GM23338 (cell line): ENCODE results near the gene MALSU1. TPM values are rescaled to one million over a fixed set of nuclear protein-coding genes. Genes with fewer than 3 reads are reported as not detected.

ENCODE experiments used
- ATAC-seq: fragments of 200-7000 bp; cut with Tn5 transposase; 3 replicates; pipeline ENCODE4 v1.9.1; 2020
- DNase-seq: peaks from one replicate; pipeline ENCODE4 v3.0.0-alpha.2; 2015; ENCODE audit warnings: low spot score
- H2AFZ ChIP-seq: fragments of 200-600 bp; sonication (generic); 2 replicates; pipeline ENCODE4 v1.8.0; 2016; ENCODE audit warnings: antibody characterized with exemption, mild to moderate bottlenecking, moderate library complexity
- H3F3A ChIP-seq: fragments of 200-600 bp; sonication (generic); replicated peaks from 2 replicates; pipeline ENCODE4 v1.8.0; 2017; ENCODE audit warnings: antibody characterized with exemption, mixed run types, low read depth
- H3K27ac ChIP-seq: fragments of 200-600 bp; sonication (generic); 2 replicates; pipeline ENCODE4 v1.6.1; 2016; ENCODE audit warnings: low read depth
- H3K27me3 ChIP-seq: fragments of 200-600 bp; sonication (generic); 2 replicates; pipeline ENCODE4 v1.8.0; 2016; ENCODE audit warnings: mild to moderate bottlenecking, mixed run types, moderate library complexity; ENCODE audit not compliant: insufficient read depth
- H3K36me3 ChIP-seq: fragments of 200-600 bp; sonication (generic); 2 replicates; pipeline ENCODE4 v1.8.0; 2016; ENCODE audit warnings: mild to moderate bottlenecking; ENCODE audit not compliant: insufficient read depth
- H3K4me1 ChIP-seq: fragments of 200-600 bp; sonication (generic); 2 replicates; pipeline ENCODE4 v1.8.0; 2016; ENCODE audit warnings: mild to moderate bottlenecking, moderate library complexity; ENCODE audit not compliant: insufficient read depth
- H3K4me2 ChIP-seq: fragments of 200-600 bp; sonication (generic); 2 replicates; pipeline ENCODE4 v1.7.1; 2017; ENCODE audit warnings: mixed run types
- H3K4me3 ChIP-seq: fragments of 200-600 bp; sonication (generic); 2 replicates; pipeline ENCODE4 v1.6.1; 2016; ENCODE audit warnings: mixed run types
- H3K79me2 ChIP-seq: fragments of 200-600 bp; sonication (generic); replicated peaks from 2 replicates; pipeline ENCODE4 v1.8.0; 2017; ENCODE audit warnings: mild to moderate bottlenecking; ENCODE audit not compliant: insufficient read depth
- H3K9me2 ChIP-seq: fragments of 200-600 bp; sonication (generic); 2 replicates; pipeline ENCODE4 v1.8.0; 2017; ENCODE audit not compliant: insufficient read depth
- H4K20me1 ChIP-seq: fragments of 200-600 bp; sonication (generic); replicated peaks from 2 replicates; pipeline ENCODE4 v1.8.0; 2017; ENCODE audit warnings: mild to moderate bottlenecking; ENCODE audit not compliant: insufficient read depth
- H3K27ac Mint-ChIP-seq: 2 replicates; pipeline ENCODE4 v1.8.0; 2020; ENCODE audit warnings: inconsistent platforms, mild to moderate bottlenecking, moderate library complexity, mixed read lengths
- H3K27me3 Mint-ChIP-seq: 3 replicates; pipeline ENCODE4 v1.8.0; 2022; ENCODE audit warnings: low read depth, mild to moderate bottlenecking, moderate library complexity, mixed read lengths, inconsistent platforms; ENCODE audit not compliant: insufficient read depth, poor library complexity
- H3K36me3 Mint-ChIP-seq: 3 replicates; pipeline ENCODE4 v1.8.0; 2021; ENCODE audit warnings: low read depth, mild to moderate bottlenecking, inconsistent platforms, moderate library complexity, mixed read lengths
- H3K4me1 Mint-ChIP-seq: 3 replicates; pipeline ENCODE4 v1.8.0; 2020; ENCODE audit warnings: mild to moderate bottlenecking, inconsistent platforms, mixed read lengths
- H3K4me3 Mint-ChIP-seq: 3 replicates; pipeline ENCODE4 v1.8.0; 2021; ENCODE audit warnings: moderate library complexity, mild to moderate bottlenecking, inconsistent platforms, mixed read lengths
- H3K9me3 Mint-ChIP-seq: 3 replicates; pipeline ENCODE4 v1.8.0; 2020; ENCODE audit warnings: moderate library complexity, mild to moderate bottlenecking, inconsistent platforms, mixed read lengths
- CREB1 ChIP-seq: fragments of 250-450 bp; sonication (Bioruptor Pico); IDR thresholded peaks from 2 replicates; pipeline ENCODE4 v1.5.0; 2020; ENCODE audit warnings: low read depth, mild to moderate bottlenecking, moderate library complexity
- EZH2 ChIP-seq: fragments of 200-600 bp; sonication (generic); IDR thresholded peaks from one replicate; pipeline ENCODE4 v1.8.0; 2017; ENCODE audit warnings: antibody characterized with exemption, mild to moderate bottlenecking, low read depth; ENCODE audit not compliant: unreplicated experiment
- JUNB ChIP-seq: IDR thresholded peaks from one replicate; pipeline ENCODE4 v1.6.1; 2016; ENCODE audit warnings: antibody characterized with exemption; ENCODE audit not compliant: unreplicated experiment
- NANOG ChIP-seq: IDR thresholded peaks from 2 replicates; pipeline ENCODE4 v1.6.1; 2016; ENCODE audit warnings: antibody characterized with exemption, borderline replicate concordance
- STAT1 ChIP-seq: IDR thresholded peaks from one replicate; pipeline ENCODE4 v1.6.1; 2016; ENCODE audit warnings: antibody characterized with exemption; ENCODE audit not compliant: unreplicated experiment
- polyA plus RNA-seq: library from polyadenylated mRNA; unstranded; fragments of >200 nt; fragmentation: Nextera tagmentation; extraction: Ambion mirVana; gene quantifications from 2 replicates; pipeline ENCODE4 v1.2.1, GENCODE V29; 2016
- total RNA-seq: library from RNA; depleted of rRNA; stranded (reverse); fragments of >200 nt; shearing (Covaris generic); gene quantifications from 2 replicates; pipeline ENCODE4 v1.2.3, GENCODE V29; 2014
- TF ChIP-seq, protein P1 (sequence below): fragments of 250-450 bp; sonication (Bioruptor Pico); IDR thresholded peaks from 2 replicates; pipeline ENCODE4 v1.5.0; 2020; ENCODE audit warnings: mild to moderate bottlenecking, moderate library complexity
- TF ChIP-seq, protein P2 (sequence below): IDR thresholded peaks from 2 replicates; pipeline ENCODE4 v1.6.1; 2016; ENCODE audit warnings: antibody characterized with exemption

Gene MALSU1
- total and polyA plus RNA-seq, 2 experiments from 2014 or later: 96.8 to 209 TPM

DNA sequence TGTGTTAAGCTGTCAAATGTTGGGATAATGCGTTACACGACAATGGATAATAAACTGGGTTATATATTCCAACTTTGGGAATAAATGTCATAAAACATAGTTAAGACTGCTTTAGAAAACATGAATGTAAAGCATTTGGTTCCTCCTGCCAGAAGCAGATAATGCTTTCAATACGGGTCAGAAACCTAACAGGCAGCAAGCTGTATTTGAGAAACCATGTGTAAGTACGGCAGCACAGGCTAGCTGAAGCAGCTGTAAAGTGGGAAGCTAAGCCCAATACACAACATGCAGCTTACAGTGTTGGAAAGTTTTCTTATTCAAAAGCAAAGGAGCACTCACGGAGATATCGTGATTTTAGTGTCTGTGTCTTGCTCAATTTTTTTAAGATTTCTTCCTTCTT, 46.5 kb downstream of the MALSU1 start:
- Mint-ChIP-seq H3K27me3 (peaks cover 8% of the 10 kb centered on the region), H3K9me3 (no peaks in the 10 kb centered on the region), H3K4me1 (peaks cover 8% of the 10 kb centered on the region), H3K27ac (no peak overlapping the region), H3K36me3 (peaks cover 84% of the 10 kb centered on the region), H3K4me3 (no peak overlapping the region)
- Histone ChIP-seq H3K4me1 (no peaks in the 10 kb centered on the region), H3K27ac (no peak overlapping the region), H3K9me2 (no peaks in the 10 kb centered on the region), H3F3A (peaks cover 11% of the 10 kb centered on the region; the same call in 1 of the 2 replicates), H4K20me1 (peaks cover 19% of the 10 kb centered on the region; the same call in 1 of the 2 replicates), H3K4me2 (no peak overlapping the region), H3K27me3 (no peaks in the 10 kb centered on the region), H3K36me3 (peaks cover 65% of the 10 kb centered on the region; the same call in 1 of the 2 replicates), H2AFZ (no peak overlapping the region), H3K4me3 (no peak overlapping the region), H3K79me2 (0 out of 2 replicates have a peak, but pooled peaks cover 8% of the 10 kb centered on the region)
- ATAC-seq (no peak), DNase-seq (no peak)
- TF ChIP-seq EZH2 (no peak), JUNB (no peak), CREB1 (CRISPR knock-in tag) (no peak), STAT1 (no peak), NANOG (no peak)
- TF ChIP-seq, protein P1, sequence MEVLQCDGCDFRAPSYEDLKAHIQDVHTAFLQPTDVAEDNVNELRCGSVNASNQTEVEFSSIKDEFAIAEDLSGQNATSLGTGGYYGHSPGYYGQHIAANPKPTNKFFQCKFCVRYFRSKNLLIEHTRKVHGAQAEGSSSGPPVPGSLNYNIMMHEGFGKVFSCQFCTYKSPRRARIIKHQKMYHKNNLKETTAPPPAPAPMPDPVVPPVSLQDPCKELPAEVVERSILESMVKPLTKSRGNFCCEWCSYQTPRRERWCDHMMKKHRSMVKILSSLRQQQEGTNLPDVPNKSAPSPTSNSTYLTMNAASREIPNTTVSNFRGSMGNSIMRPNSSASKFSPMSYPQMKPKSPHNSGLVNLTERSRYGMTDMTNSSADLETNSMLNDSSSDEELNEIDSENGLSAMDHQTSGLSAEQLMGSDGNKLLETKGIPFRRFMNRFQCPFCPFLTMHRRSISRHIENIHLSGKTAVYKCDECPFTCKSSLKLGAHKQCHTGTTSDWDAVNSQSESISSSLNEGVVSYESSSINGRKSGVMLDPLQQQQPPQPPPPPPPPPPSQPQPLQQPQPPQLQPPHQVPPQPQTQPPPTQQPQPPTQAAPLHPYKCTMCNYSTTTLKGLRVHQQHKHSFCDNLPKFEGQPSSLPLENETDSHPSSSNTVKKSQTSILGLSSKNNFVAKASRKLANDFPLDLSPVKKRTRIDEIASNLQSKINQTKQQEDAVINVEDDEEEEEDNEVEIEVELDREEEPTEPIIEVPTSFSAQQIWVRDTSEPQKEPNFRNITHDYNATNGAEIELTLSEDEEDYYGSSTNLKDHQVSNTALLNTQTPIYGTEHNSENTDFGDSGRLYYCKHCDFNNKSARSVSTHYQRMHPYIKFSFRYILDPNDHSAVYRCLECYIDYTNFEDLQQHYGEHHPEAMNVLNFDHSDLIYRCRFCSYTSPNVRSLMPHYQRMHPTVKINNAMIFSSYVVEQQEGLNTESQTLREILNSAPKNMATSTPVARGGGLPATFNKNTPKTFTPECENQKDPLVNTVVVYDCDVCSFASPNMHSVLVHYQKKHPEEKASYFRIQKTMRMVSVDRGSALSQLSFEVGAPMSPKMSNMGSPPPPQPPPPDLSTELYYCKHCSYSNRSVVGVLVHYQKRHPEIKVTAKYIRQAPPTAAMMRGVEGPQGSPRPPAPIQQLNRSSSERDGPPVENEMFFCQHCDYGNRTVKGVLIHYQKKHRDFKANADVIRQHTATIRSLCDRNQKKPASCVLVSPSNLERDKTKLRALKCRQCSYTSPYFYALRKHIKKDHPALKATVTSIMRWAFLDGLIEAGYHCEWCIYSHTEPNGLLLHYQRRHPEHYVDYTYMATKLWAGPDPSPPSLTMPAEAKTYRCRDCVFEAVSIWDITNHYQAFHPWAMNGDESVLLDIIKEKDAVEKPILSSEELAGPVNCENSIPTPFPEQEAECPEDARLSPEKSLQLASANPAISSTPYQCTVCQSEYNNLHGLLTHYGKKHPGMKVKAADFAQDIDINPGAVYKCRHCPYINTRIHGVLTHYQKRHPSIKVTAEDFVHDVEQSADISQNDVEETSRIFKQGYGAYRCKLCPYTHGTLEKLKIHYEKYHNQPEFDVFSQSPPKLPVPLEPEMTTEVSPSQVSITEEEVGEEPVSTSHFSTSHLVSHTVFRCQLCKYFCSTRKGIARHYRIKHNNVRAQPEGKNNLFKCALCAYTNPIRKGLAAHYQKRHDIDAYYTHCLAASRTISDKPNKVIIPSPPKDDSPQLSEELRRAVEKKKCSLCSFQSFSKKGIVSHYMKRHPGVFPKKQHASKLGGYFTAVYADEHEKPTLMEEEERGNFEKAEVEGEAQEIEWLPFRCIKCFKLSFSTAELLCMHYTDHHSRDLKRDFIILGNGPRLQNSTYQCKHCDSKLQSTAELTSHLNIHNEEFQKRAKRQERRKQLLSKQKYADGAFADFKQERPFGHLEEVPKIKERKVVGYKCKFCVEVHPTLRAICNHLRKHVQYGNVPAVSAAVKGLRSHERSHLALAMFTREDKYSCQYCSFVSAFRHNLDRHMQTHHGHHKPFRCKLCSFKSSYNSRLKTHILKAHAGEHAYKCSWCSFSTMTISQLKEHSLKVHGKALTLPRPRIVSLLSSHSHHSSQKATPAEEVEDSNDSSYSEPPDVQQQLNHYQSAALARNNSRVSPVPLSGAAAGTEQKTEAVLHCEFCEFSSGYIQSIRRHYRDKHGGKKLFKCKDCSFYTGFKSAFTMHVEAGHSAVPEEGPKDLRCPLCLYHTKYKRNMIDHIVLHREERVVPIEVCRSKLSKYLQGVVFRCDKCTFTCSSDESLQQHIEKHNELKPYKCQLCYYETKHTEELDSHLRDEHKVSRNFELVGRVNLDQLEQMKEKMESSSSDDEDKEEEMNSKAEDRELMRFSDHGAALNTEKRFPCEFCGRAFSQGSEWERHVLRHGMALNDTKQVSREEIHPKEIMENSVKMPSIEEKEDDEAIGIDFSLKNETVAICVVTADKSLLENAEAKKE: no peak
- TF ChIP-seq, protein P2, sequence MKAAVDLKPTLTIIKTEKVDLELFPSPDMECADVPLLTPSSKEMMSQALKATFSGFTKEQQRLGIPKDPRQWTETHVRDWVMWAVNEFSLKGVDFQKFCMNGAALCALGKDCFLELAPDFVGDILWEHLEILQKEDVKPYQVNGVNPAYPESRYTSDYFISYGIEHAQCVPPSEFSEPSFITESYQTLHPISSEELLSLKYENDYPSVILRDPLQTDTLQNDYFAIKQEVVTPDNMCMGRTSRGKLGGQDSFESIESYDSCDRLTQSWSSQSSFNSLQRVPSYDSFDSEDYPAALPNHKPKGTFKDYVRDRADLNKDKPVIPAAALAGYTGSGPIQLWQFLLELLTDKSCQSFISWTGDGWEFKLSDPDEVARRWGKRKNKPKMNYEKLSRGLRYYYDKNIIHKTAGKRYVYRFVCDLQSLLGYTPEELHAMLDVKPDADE: no peak
